ENCODE results near the gene PEX11G. TPM values are rescaled to one million over a fixed set of nuclear protein-coding genes. Genes with fewer than 3 reads are reported as not detected.

PEX11G gene
- total and polyA plus RNA-seq, 10 of the 15 experiments (the other 5 are each of a cell fraction or from before 2014, with no cell fraction given), result 0.05 to 1.8 (median 0.73) TPM; not detected in 1

GRCh38 chr19:7435586-7435985, 53.2 kb downstream of the PEX11G start:
- ATAC-seq, result no peak
- H3K36me3 ChIP-seq (ENCODE audit: control insufficient read depth in 2 of 2, insufficient read depth in 2 of 2, low read length in 1 of 2), result peaks cover 6 to 10% of the 10 kb centered on the region in 2 experiments; a peak in 3 of 4 replicates
- no peak for TF ChIP-seq PAX5 (IDR thresholded peaks at IDR 0.05; ENCODE audit: borderline replicate concordance, low read depth, low read length)
- TF ChIP-seq ZBTB4 (CRISPR knock-in tag; IDR thresholded peaks at IDR 0.05), result no peak
- TF ChIP-seq CREB1 (IDR thresholded peaks at IDR 0.05; ENCODE audit: low read depth), result no peak
- TF ChIP-seq FOXM1 (IDR thresholded peaks at IDR 0.05; ENCODE audit: low read depth, low read length), result no peak
- no peak for TF ChIP-seq ZNF274 (IDR thresholded peaks at IDR 0.05; ENCODE audit: insufficient read depth, insufficient read length)
- no peak for TF ChIP-seq STAT1 (conservative IDR thresholded peaks at IDR 0.05)
- TF ChIP-seq WRNIP1 (IDR thresholded peaks at IDR 0.05; ENCODE audit: borderline replicate concordance, low read depth, low read length), result no peak
- TF ChIP-seq USF1 (IDR thresholded peaks at IDR 0.05; ENCODE audit: borderline replicate concordance, extremely low read length, insufficient read depth, low read depth, low read length), result no peak
- no peak for TF ChIP-seq SMAD1 (IDR thresholded peaks at IDR 0.05; ENCODE audit: low read depth, partially characterized antibody)
- no peak for TF ChIP-seq ZNF687 (IDR thresholded peaks at IDR 0.05)
- no peak for TF ChIP-seq E2F8 (IDR thresholded peaks at IDR 0.05; ENCODE audit: low read depth, partially characterized antibody)
- no peak for TF ChIP-seq SUPT20H (IDR thresholded peaks at IDR 0.05; ENCODE audit: borderline replicate concordance, control insufficient read depth, low read depth, low read length)
- TF ChIP-seq IRF4 (IDR thresholded peaks at IDR 0.05; ENCODE audit: low read depth, low read length), result no peak

More at GRCh38 chr19:7435586-7435985, 53.2 kb downstream of the PEX11G start:
- intact Hi-C loops (cut with micrococcal nuclease; ENCODE audit: unreplicated experiment), result no loop called here
- FAIRE-seq (no peak), DNase-seq (ENCODE audit: low read depth, low spot score) (no peak)
- Histone ChIP-seq H3K4me2 (ENCODE audit: control insufficient read depth, insufficient read depth) (no peak overlapping the region), H4K20me1 (ENCODE audit: control insufficient read depth, insufficient read depth) (no peaks in the 10 kb centered on the region), H3K79me2 (ENCODE audit: control insufficient read depth, insufficient read depth, low read length) (no peaks in the 10 kb centered on the region; the same call in 1 of the 2 replicates), H3K27ac (ENCODE audit: control insufficient read depth, insufficient read depth) (no peak overlapping the region), H3K27me3 (replicated peaks in 1 of 2; ENCODE audit: control insufficient read depth in 2 of 2, insufficient read depth in 2 of 2, low read length in 1 of 2) (no peaks in the 10 kb centered on the region), H2AFZ (ENCODE audit: control insufficient read depth, low read depth, low read length) (no peak overlapping the region), H3K9ac (ENCODE audit: control insufficient read depth, insufficient read depth, low read length) (no peak overlapping the region), H3K4me3 (no peak overlapping the region), H3K4me1 (ENCODE audit: control insufficient read depth, insufficient read depth, low read length) (no peaks in the 10 kb centered on the region), H3K9me3 (replicated peaks; ENCODE audit: control insufficient read depth, insufficient read depth, low read length) (no peaks in the 10 kb centered on the region)
- ChIA-PET CTCF (no interaction called here), SMC1A (ENCODE audit: uncharacterized antibody, unreplicated experiment) (interaction anchor here (0.9 kb wide), 1 partner anchor 13 kb away, joined by 3 read pairs; no protein-coding TSS in a partner anchor), RAD21 (ENCODE audit: unreplicated experiment) (interaction anchor here (0.6 to 1.0 kb wide), 2 partner anchors 9 to 28 kb away, joined by 3 read pairs; no protein-coding TSS in a partner anchor), POLR2A (no interaction called here)
- WGBS (ENCODE audit: insufficient coverage, insufficient replicate concordance, low lambda C conversion rate, missing lambda C conversion rate), result 42% methylated on average over 3 of the region's 3 CpGs
- in situ Hi-C loops (cut with MboI), result no loop called here
- no TSS peak for BruUV-seq (replicated peaks)

All from GM12878 (cell line).